Brain microvascular endothelial cell (primary cell): Measurements from ENCODE around the gene HOXD10.

Experiments
- DNase-seq: peaks from one replicate; pipeline ENCODE4 v3.0.0-alpha.2; 2020
- H3K27ac ChIP-seq: fragments of 250-450 bp; sonication (Bioruptor Pico); 2 replicates; pipeline ENCODE4 v1.5.1; 2020; ENCODE audit warnings: mild to moderate bottlenecking, moderate library complexity
- H3K27me3 ChIP-seq: fragments of 250-450 bp; sonication (Bioruptor Pico); replicated peaks from 2 replicates; pipeline ENCODE4 v1.5.1; 2020; ENCODE audit warnings: mild to moderate bottlenecking
- H3K36me3 ChIP-seq: fragments of 250-450 bp; sonication (Bioruptor Pico); replicated peaks from 2 replicates; pipeline ENCODE4 v1.5.1; 2020; ENCODE audit warnings: mild to moderate bottlenecking
- H3K4me3 ChIP-seq: 2 replicates; pipeline ENCODE4 v1.5.1; 2011; ENCODE audit warnings: low read depth, mild to moderate bottlenecking, control low read depth, low read length, moderate library complexity
- CTCF ChIP-seq: IDR thresholded peaks from 2 replicates; pipeline ENCODE4 v1.5.1; 2011; ENCODE audit warnings: low read depth, mild to moderate bottlenecking, moderate library complexity, low read length, control low read depth, inconsistent platforms; ENCODE audit errors: missing control alignments
- in situ Hi-C: cut with HindIII; loops from 2 replicates; pipeline ENCODE4 v1.10.0; 2017; ENCODE audit warnings: low sequenced_read_pairs, low pct_ligation_motif_present

The HOXD10 gene

GRCh38 chr2:176081837-176082524, 34.6 kb upstream of the HOXD10 start:
- no peak for DNase-seq

GRCh38 chr2:176082525-176082823, 34.1 kb upstream of the HOXD10 start:
- peaks cover 95% of the 10 kb centered on the region for H3K27me3 ChIP-seq
- no peaks in the 10 kb centered on the region for H3K36me3 ChIP-seq
- in situ Hi-C loops = no loop called here
- H3K4me3 ChIP-seq = no peak overlapping the region
- no peak for TF ChIP-seq CTCF
- no peak for DNase-seq
- no peak overlapping the region for H3K27ac ChIP-seq

More at GRCh38 chr2:176081837-176082524, 34.6 kb upstream of the HOXD10 start:
- TF ChIP-seq CTCF = no peak
- no peak overlapping the region for H3K4me3 ChIP-seq
- in situ Hi-C loops = no loop called here
- no peaks in the 10 kb centered on the region for H3K36me3 ChIP-seq
- no peak overlapping the region for H3K27ac ChIP-seq
- peaks cover 95% of the 10 kb centered on the region for H3K27me3 ChIP-seq

- no peak for DNase-seq
- Histone ChIP-seq H3K27me3 (peaks cover 95% of the 10 kb centered on the region), H3K4me3 (no peak overlapping the region), H3K27ac (no peak overlapping the region), H3K36me3 (no peaks in the 10 kb centered on the region)
- in situ Hi-C loops = no loop called here
- TF ChIP-seq CTCF = no peak
Observed at GRCh38 chr2:176082824-176083751, 33.5 kb upstream of the HOXD10 start.

GRCh38 chr2:176083796-176084261, 32.7 kb upstream of the HOXD10 start, which contains the start of gene EVX2:
EVX2 (minus strand) TSS chr2:176083962; CDS start chr2:176083776, 186 bp downstream.
- no peak for DNase-seq
- in situ Hi-C loops = no loop called here
- Histone ChIP-seq H3K4me3 (no peak within 1 kb of the TSS), H3K36me3 (no peaks in the 10 kb centered on the region), H3K27ac (no peak within 1 kb of the TSS), H3K27me3 (peaks cover 95% of the 10 kb centered on the region)
- no peak for TF ChIP-seq CTCF

- no peak for DNase-seq
- in situ Hi-C loops = no loop called here
- no peak for TF ChIP-seq CTCF
- H3K4me3 ChIP-seq = no peak overlapping the region
- no peak overlapping the region for H3K27ac ChIP-seq
- peaks cover 95% of the 10 kb centered on the region for H3K27me3 ChIP-seq
- no peaks in the 10 kb centered on the region for H3K36me3 ChIP-seq
Observed at GRCh38 chr2:176084611-176085119, 31.9 kb upstream of the HOXD10 start.
